Measurements from ENCODE around the gene TUBA4B.

- TF ChIP-seq CREB1 (IDR thresholded peaks at IDR 0.05; ENCODE audit: low read depth) = no peak
- TF ChIP-seq RAD21 (IDR thresholded peaks at IDR 0.05; ENCODE audit: low read depth) = no peak
- no peak for TF ChIP-seq FOXM1 (IDR thresholded peaks at IDR 0.05; ENCODE audit: borderline replicate concordance, low read depth)
- no peak for TF ChIP-seq YY1 (IDR thresholded peaks at IDR 0.05; ENCODE audit: low read depth)
- no peak for TF ChIP-seq EGR1 (IDR thresholded peaks at IDR 0.05)
- TF ChIP-seq MAX (IDR thresholded peaks at IDR 0.05) = no peak
- no peak for TF ChIP-seq EP300 (IDR thresholded peaks at IDR 0.05; ENCODE audit: borderline replicate concordance)
- TF ChIP-seq CEBPB (IDR thresholded peaks at IDR 0.05) = no peak
- no peak for TF ChIP-seq TCF12 (IDR thresholded peaks at IDR 0.05; ENCODE audit: low read depth)
- TF ChIP-seq REST (IDR thresholded peaks at IDR 0.05; ENCODE audit: low read depth) = no peak
- no peak for TF ChIP-seq TAF1 (IDR thresholded peaks at IDR 0.05; ENCODE audit: low read depth)
- no peak for TF ChIP-seq ZBTB7A (IDR thresholded peaks at IDR 0.05; ENCODE audit: low read depth)
- TF ChIP-seq USF1 (IDR thresholded peaks at IDR 0.05) = no peak
- no peak for TF ChIP-seq TEAD4 (IDR thresholded peaks at IDR 0.05)
Observed at GRCh38 chr2:219296142-219296541, 43.1 kb downstream of the TUBA4B start.

All from Ishikawa (cell line).